Breast epithelium (tissue), 3 donors: Measurements from ENCODE around the gene TMEM131.

Experiments
- CTCF ChIP-seq, 3 donors: fragments of 450-650 bp; IDR thresholded peaks; one replicate each; pipeline ENCODE4 v1.5.1; 2016 to 2017; ENCODE audit warnings: antibody characterized with exemption in 3 of 3, mild to moderate bottlenecking in 3 of 3, moderate library complexity in 3 of 3
- POLR2AphosphoS5 ChIP-seq, 3 donors: sonication (generic); formaldehyde crosslinking; IDR thresholded peaks; one replicate each; pipeline ENCODE4 v1.6.1; 2017; ENCODE audit warnings: antibody characterized with exemption in 3 of 3

GRCh38 chr2:97919858-97920257 is 75.9 kb downstream of the TMEM131 start:
- no peak for TF ChIP-seq POLR2AphosphoS5 (IDR thresholded peaks at IDR 0.05)
- no peak for TF ChIP-seq CTCF (IDR thresholded peaks at IDR 0.05)
